SK-N-SH treated with all-trans-retinoic acid at 6 μM for 48 hours (cell line): ENCODE data around the gene ZP3.

Source experiments
- ATAC-seq: fragments of 200-7000 bp; cut with Tn5 transposase; 3 replicates; pipeline ENCODE4 v1.9.1; 2020; ENCODE audit warnings: mild to moderate bottlenecking, moderate library complexity
- ARNTL ChIP-seq: fragments of 450-650 bp; formaldehyde crosslinking; IDR thresholded peaks from 2 replicates; pipeline ENCODE4 v1.5.0; 2020; ENCODE audit warnings: low read depth, mild to moderate bottlenecking, moderate library complexity, borderline replicate concordance
- BACH2 ChIP-seq: fragments of 250-450 bp; sonication (Bioruptor Pico); IDR thresholded peaks from 2 replicates; pipeline ENCODE4 v1.9.0; 2021; ENCODE audit warnings: mild to moderate bottlenecking, borderline replicate concordance
- CREB5 ChIP-seq: fragments of 250-450 bp; sonication (Bioruptor Pico); IDR thresholded peaks from 2 replicates; pipeline ENCODE4 v1.5.1; 2020; ENCODE audit warnings: low read depth, mild to moderate bottlenecking, moderate library complexity
- CSDC2 ChIP-seq: fragments of 250-450 bp; sonication (Bioruptor Pico); IDR thresholded peaks from 2 replicates; pipeline ENCODE4 v1.5.0; 2020; ENCODE audit warnings: mild to moderate bottlenecking, moderate library complexity
- CSRNP3 ChIP-seq: fragments of 250-450 bp; sonication (Bioruptor Pico); IDR thresholded peaks from 2 replicates; pipeline ENCODE4 v1.5.1; 2021; ENCODE audit warnings: mild to moderate bottlenecking, moderate library complexity
- ESRRG ChIP-seq: fragments of 250-450 bp; sonication (Bioruptor Pico); IDR thresholded peaks from 2 replicates; pipeline ENCODE4 v1.6.1; 2021; ENCODE audit warnings: mild to moderate bottlenecking
- ISL1 ChIP-seq: fragments of 250-450 bp; sonication (Bioruptor Pico); IDR thresholded peaks from 2 replicates; pipeline ENCODE4 v2.1.2; 2022; ENCODE audit warnings: mild to moderate bottlenecking, moderate library complexity
- OSR1 ChIP-seq: fragments of 250-450 bp; sonication (Bioruptor Pico); IDR thresholded peaks from 2 replicates; pipeline ENCODE4 v1.8.0; 2022; ENCODE audit warnings: moderate library complexity, mild to moderate bottlenecking, inconsistent platforms
- PPARA ChIP-seq: fragments of 250-450 bp; sonication (Bioruptor Pico); IDR thresholded peaks from 2 replicates; pipeline ENCODE4 v1.5.0; 2020; ENCODE audit warnings: mild to moderate bottlenecking, borderline replicate concordance
- SNAI2 ChIP-seq: fragments of 250-450 bp; sonication (Bioruptor Pico); IDR thresholded peaks from 2 replicates; pipeline ENCODE4 v1.5.0; 2020; ENCODE audit warnings: mild to moderate bottlenecking, moderate library complexity
- TOX ChIP-seq: fragments of 250-450 bp; sonication (Bioruptor Pico); IDR thresholded peaks from 2 replicates; pipeline ENCODE4 v1.8.0; 2021; ENCODE audit warnings: mild to moderate bottlenecking, moderate library complexity, borderline replicate concordance
- ZC3H10 ChIP-seq: fragments of 250-450 bp; sonication (Bioruptor Pico); IDR thresholded peaks from 2 replicates; pipeline ENCODE4 v1.5.1; 2021; ENCODE audit warnings: mild to moderate bottlenecking, moderate library complexity
- ZFP3 ChIP-seq: fragments of 250-450 bp; sonication (Bioruptor Pico); IDR thresholded peaks from 2 replicates; pipeline ENCODE4 v1.5.0; 2020; ENCODE audit warnings: mild to moderate bottlenecking, moderate library complexity
- ZFP30 ChIP-seq: fragments of 450-650 bp; formaldehyde crosslinking; IDR thresholded peaks from 2 replicates; pipeline ENCODE4 v1.5.0; 2022; ENCODE audit warnings: mild to moderate bottlenecking, moderate library complexity
- ZNF565 ChIP-seq: fragments of 450-650 bp; formaldehyde crosslinking; conservative IDR thresholded peaks from 2 replicates; pipeline ENCODE4 v1.5.0; 2020; ENCODE audit warnings: low read depth, mild to moderate bottlenecking, moderate library complexity
- ZNF70 ChIP-seq: fragments of 450-650 bp; formaldehyde crosslinking; IDR thresholded peaks from 2 replicates; pipeline ENCODE4 v1.5.0; 2020; ENCODE audit warnings: mild to moderate bottlenecking, moderate library complexity
- ZNF8 ChIP-seq: fragments of 450-650 bp; formaldehyde crosslinking; IDR thresholded peaks from 2 replicates; pipeline ENCODE4 v1.5.0; 2020; ENCODE audit warnings: mild to moderate bottlenecking, moderate library complexity
- TF ChIP-seq, protein P1 (sequence below): fragments of 250-450 bp; sonication (Bioruptor Pico); IDR thresholded peaks from 2 replicates; pipeline ENCODE4 v1.5.0; 2020; ENCODE audit warnings: mild to moderate bottlenecking, moderate library complexity
- TF ChIP-seq, protein P2 (sequence below): fragments of 250-450 bp; sonication (Bioruptor Pico); IDR thresholded peaks from 2 replicates; pipeline ENCODE4 v1.8.0; 2021; ENCODE audit warnings: low read depth, mild to moderate bottlenecking, moderate library complexity, borderline replicate concordance
- TF ChIP-seq, protein P3 (sequence below): fragments of 250-450 bp; sonication (Bioruptor Pico); IDR thresholded peaks from 2 replicates; pipeline ENCODE4 v1.8.0; 2020; ENCODE audit warnings: mild to moderate bottlenecking, moderate library complexity, borderline replicate concordance

The ZP3 gene

DNA sequence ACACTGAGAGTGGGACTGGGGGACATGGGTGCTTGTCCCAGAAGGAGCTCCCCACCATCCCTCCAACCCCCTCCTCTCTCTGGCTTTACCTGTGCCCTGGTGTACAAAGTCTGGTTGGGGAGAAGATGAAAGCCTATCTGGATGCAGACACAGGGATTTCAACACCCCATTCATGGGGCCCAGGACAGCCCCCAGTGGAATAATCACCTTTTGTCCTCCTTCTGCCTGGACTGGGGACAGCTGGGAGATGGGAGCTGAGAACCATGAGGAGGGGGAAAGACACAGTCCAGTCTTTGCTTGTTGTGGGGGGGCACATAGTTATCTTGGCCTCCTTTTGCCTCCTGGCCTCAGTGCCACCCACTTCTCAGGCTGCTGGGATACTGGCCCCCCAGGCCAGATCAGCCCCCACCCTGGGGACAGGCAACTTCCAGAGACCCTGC is 16.6 kb upstream of the ZP3 start:
- no peak for TF ChIP-seq OSR1 (CRISPR knock-in tag)
- no peak for TF ChIP-seq ISL1
- TF ChIP-seq, protein P1, sequence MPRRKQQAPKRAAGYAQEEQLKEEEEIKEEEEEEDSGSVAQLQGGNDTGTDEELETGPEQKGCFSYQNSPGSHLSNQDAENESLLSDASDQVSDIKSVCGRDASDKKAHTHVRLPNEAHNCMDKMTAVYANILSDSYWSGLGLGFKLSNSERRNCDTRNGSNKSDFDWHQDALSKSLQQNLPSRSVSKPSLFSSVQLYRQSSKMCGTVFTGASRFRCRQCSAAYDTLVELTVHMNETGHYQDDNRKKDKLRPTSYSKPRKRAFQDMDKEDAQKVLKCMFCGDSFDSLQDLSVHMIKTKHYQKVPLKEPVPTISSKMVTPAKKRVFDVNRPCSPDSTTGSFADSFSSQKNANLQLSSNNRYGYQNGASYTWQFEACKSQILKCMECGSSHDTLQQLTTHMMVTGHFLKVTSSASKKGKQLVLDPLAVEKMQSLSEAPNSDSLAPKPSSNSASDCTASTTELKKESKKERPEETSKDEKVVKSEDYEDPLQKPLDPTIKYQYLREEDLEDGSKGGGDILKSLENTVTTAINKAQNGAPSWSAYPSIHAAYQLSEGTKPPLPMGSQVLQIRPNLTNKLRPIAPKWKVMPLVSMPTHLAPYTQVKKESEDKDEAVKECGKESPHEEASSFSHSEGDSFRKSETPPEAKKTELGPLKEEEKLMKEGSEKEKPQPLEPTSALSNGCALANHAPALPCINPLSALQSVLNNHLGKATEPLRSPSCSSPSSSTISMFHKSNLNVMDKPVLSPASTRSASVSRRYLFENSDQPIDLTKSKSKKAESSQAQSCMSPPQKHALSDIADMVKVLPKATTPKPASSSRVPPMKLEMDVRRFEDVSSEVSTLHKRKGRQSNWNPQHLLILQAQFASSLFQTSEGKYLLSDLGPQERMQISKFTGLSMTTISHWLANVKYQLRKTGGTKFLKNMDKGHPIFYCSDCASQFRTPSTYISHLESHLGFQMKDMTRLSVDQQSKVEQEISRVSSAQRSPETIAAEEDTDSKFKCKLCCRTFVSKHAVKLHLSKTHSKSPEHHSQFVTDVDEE = no peak
- no peak for TF ChIP-seq ZNF565
- TF ChIP-seq ZNF70 (CRISPR knock-in tag) = no peak
- no peak for TF ChIP-seq ZFP30 (CRISPR knock-in tag)
- no peak for TF ChIP-seq PPARA (CRISPR knock-in tag)
- TF ChIP-seq BACH2 (CRISPR knock-in tag) = no peak
- TF ChIP-seq ZNF8 (CRISPR knock-in tag) = no peak
- TF ChIP-seq CREB5 (CRISPR knock-in tag) = no peak
- TF ChIP-seq ESRRG (CRISPR knock-in tag) = no peak
- no peak for TF ChIP-seq TOX
- no peak for TF ChIP-seq CSDC2 (CRISPR knock-in tag)
- TF ChIP-seq ARNTL (CRISPR knock-in tag) = no peak
- no peak for TF ChIP-seq SNAI2
- no peak for TF ChIP-seq ZFP3
- no peak for TF ChIP-seq ZC3H10
- TF ChIP-seq, protein P2, sequence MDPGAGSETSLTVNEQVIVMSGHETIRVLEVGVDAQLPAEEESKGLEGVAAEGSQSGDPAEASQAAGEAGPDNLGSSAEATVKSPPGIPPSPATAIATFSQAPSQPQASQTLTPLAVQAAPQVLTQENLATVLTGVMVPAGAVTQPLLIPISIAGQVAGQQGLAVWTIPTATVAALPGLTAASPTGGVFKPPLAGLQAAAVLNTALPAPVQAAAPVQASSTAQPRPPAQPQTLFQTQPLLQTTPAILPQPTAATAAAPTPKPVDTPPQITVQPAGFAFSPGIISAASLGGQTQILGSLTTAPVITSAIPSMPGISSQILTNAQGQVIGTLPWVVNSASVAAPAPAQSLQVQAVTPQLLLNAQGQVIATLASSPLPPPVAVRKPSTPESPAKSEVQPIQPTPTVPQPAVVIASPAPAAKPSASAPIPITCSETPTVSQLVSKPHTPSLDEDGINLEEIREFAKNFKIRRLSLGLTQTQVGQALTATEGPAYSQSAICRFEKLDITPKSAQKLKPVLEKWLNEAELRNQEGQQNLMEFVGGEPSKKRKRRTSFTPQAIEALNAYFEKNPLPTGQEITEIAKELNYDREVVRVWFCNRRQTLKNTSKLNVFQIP (CRISPR knock-in tag) = no peak
- TF ChIP-seq CSRNP3 (CRISPR knock-in tag) = no peak
- no peak for ATAC-seq

- ATAC-seq = peak; percentile 77
- TF ChIP-seq, protein P2 (CRISPR knock-in tag) = no peak
- TF ChIP-seq SNAI2 (no peak), ISL1 (no peak), ZC3H10 (no peak), ZFP30 (CRISPR knock-in tag) (no peak), OSR1 (CRISPR knock-in tag) (no peak), ZNF8 (CRISPR knock-in tag) (no peak), ARNTL (CRISPR knock-in tag) (no peak), ZFP3 (no peak), TOX (no peak), ZNF70 (CRISPR knock-in tag) (no peak), PPARA (CRISPR knock-in tag) (no peak), CSDC2 (CRISPR knock-in tag) (no peak), ZNF565 (no peak), BACH2 (CRISPR knock-in tag) (no peak), CSRNP3 (CRISPR knock-in tag) (no peak)
- TF ChIP-seq, protein P3, sequence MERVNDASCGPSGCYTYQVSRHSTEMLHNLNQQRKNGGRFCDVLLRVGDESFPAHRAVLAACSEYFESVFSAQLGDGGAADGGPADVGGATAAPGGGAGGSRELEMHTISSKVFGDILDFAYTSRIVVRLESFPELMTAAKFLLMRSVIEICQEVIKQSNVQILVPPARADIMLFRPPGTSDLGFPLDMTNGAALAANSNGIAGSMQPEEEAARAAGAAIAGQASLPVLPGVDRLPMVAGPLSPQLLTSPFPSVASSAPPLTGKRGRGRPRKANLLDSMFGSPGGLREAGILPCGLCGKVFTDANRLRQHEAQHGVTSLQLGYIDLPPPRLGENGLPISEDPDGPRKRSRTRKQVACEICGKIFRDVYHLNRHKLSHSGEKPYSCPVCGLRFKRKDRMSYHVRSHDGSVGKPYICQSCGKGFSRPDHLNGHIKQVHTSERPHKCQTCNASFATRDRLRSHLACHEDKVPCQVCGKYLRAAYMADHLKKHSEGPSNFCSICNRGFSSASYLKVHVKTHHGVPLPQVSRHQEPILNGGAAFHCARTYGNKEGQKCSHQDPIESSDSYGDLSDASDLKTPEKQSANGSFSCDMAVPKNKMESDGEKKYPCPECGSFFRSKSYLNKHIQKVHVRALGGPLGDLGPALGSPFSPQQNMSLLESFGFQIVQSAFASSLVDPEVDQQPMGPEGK = no peak
- TF ChIP-seq, all 23 proteins: peak for 0
Observed at GRCh38 chr7:76409537-76409936, 15.2 kb upstream of the ZP3 start, which contains the start of gene SSC4D. Gene SSC4D (minus strand): TSS chr7:76409697. CDS start chr7:76404439, 5,258 bp downstream.
